ENCODE measurements around the gene CRYBG2. TPM values are rescaled to one million over a fixed set of nuclear protein-coding genes. Genes with fewer than 3 reads are reported as not detected.

Gene CRYBG2
- total RNA-seq, 1 experiment from 2014 or later: 6.4 TPM

- intact Hi-C loops (cut with micrococcal nuclease; ENCODE audit: unreplicated experiment): no loop called here
- Mint-ChIP-seq H3K4me3 (ENCODE audit: low read depth, unreplicated experiment) (no peak overlapping the region), H3K27me3 (ENCODE audit: unreplicated experiment) (no peaks in the 10 kb centered on the region), H3K36me3 (ENCODE audit: insufficient read depth, unreplicated experiment) (no peaks in the 10 kb centered on the region), H3K4me1 (ENCODE audit: low read depth, unreplicated experiment) (no peaks in the 10 kb centered on the region), H3K9me3 (ENCODE audit: low read depth, unreplicated experiment) (no peaks in the 10 kb centered on the region), H3K27ac (ENCODE audit: unreplicated experiment) (no peak overlapping the region)
- no peak for DNase-seq
- TF ChIP-seq, protein P1, sequence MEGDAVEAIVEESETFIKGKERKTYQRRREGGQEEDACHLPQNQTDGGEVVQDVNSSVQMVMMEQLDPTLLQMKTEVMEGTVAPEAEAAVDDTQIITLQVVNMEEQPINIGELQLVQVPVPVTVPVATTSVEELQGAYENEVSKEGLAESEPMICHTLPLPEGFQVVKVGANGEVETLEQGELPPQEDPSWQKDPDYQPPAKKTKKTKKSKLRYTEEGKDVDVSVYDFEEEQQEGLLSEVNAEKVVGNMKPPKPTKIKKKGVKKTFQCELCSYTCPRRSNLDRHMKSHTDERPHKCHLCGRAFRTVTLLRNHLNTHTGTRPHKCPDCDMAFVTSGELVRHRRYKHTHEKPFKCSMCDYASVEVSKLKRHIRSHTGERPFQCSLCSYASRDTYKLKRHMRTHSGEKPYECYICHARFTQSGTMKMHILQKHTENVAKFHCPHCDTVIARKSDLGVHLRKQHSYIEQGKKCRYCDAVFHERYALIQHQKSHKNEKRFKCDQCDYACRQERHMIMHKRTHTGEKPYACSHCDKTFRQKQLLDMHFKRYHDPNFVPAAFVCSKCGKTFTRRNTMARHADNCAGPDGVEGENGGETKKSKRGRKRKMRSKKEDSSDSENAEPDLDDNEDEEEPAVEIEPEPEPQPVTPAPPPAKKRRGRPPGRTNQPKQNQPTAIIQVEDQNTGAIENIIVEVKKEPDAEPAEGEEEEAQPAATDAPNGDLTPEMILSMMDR (IDR thresholded peaks at IDR 0.05; ENCODE audit: unreplicated experiment): no peak
- BruUV-seq (replicated peaks): no TSS peak
- CTCF ChIA-PET: interaction anchor here (0.6 kb wide), 1 partner anchor 17 kb away, joined by 3 read pairs; no protein-coding TSS in a partner anchor
Observed at GRCh38 chr1:26291939-26292338, 62.0 kb downstream of the CRYBG2 start.

DNA sequence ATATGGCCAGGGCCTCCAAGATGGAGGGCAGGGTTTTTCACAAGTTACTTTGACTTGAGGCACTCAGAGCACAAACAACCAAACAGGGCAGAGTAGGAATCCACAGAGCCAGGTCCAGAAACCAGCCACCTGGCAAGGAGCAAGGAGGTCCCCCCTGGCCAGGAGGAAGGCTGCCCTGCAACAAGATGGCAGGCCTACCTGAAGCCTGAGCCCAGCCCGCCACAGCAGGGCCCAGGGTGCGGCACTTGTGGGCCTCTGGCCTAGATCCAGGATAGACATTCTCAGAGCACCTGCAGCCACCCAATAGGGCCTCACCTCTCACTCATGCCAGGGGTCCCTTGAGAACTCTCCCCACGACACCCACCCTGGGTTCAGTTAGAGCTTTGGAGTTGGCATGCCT lies 62.5 kb downstream of the CRYBG2 start:
- no peak overlapping the region for H3K4me3 Mint-ChIP-seq (ENCODE audit: low read depth, unreplicated experiment)
- no peak overlapping the region for H3K27ac Mint-ChIP-seq (ENCODE audit: unreplicated experiment)
- no peaks in the 10 kb centered on the region for H3K9me3 Mint-ChIP-seq (ENCODE audit: low read depth, unreplicated experiment)
- DNase-seq: no peak
- BruUV-seq (replicated peaks): no TSS peak
- TF ChIP-seq, protein P1 (IDR thresholded peaks at IDR 0.05; ENCODE audit: unreplicated experiment): no peak
- no peaks in the 10 kb centered on the region for H3K27me3 Mint-ChIP-seq (ENCODE audit: unreplicated experiment)
- no peaks in the 10 kb centered on the region for H3K36me3 Mint-ChIP-seq (ENCODE audit: insufficient read depth, unreplicated experiment)
- intact Hi-C loops (cut with micrococcal nuclease; ENCODE audit: unreplicated experiment): no loop called here
- no peaks in the 10 kb centered on the region for H3K4me1 Mint-ChIP-seq (ENCODE audit: low read depth, unreplicated experiment)
- CTCF ChIA-PET: no interaction called here

DNA sequence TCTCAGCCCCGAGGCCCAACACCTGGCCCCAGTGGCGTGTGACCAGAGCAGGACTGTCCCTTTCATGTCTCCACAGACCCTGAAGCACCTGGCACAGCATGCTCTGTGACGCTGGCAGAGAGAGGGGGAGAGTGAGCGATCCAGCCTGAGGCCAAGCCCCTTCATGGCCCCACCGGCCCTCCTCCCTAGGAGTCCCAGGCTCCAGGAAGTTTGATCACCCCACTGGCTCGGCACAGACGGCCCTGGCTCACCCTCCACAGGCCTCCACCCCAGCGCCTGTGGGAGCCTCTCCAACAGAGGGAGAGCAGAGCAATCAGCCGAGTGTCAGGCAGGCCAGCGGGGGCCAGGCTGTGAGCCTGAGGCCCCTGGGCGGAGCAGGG lies 63.1 kb downstream of the CRYBG2 start:
- Mint-ChIP-seq H3K27me3 (ENCODE audit: unreplicated experiment) (no peaks in the 10 kb centered on the region), H3K36me3 (ENCODE audit: insufficient read depth, unreplicated experiment) (no peaks in the 10 kb centered on the region), H3K9me3 (ENCODE audit: low read depth, unreplicated experiment) (no peaks in the 10 kb centered on the region), H3K27ac (ENCODE audit: unreplicated experiment) (no peak overlapping the region), H3K4me3 (ENCODE audit: low read depth, unreplicated experiment) (no peak overlapping the region), H3K4me1 (ENCODE audit: low read depth, unreplicated experiment) (no peaks in the 10 kb centered on the region)
- intact Hi-C loops (cut with micrococcal nuclease; ENCODE audit: unreplicated experiment): no loop called here
- TF ChIP-seq, protein P1 (IDR thresholded peaks at IDR 0.05; ENCODE audit: unreplicated experiment): no peak
- no peak for DNase-seq
- CTCF ChIA-PET: no interaction called here
- BruUV-seq (replicated peaks): no TSS peak

DNA sequence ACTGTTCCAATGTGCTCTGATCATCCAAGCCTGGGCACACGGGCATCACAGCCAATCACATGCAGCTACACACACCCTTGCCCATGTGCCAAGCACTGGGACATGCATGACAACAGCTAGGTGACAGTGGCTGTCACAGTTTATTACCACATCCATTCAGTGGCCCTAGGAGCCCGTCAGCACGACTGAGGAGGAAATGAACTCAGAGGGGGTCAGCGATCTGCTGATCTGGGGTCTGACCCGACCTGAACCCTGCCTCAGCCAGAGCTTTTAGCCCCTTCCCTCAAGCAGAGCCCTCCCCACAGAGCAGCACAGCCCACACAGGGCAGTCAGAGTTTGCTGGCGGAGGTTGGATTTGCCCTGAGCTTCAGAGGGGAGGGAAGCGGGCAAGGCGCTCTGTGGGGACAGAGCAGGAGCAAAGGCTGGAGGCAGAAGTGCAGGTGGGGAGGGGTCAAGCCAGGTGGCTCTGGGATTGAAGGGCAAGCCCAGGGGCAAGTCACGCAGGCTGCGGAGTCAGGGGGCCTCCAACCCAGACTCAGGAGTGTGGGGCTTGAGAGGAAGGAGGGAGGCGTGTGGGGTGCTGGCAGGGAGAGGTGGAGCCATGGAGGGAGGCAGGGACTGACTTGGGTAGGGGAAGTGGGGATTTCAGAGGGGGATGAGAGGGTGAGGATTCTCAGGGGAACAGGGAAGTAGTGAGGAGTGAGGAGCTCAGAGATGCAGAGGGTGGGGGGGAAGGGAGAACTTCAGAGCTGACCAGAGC lies 63.6 kb downstream of the CRYBG2 start:
- H3K4me1 Mint-ChIP-seq (ENCODE audit: low read depth, unreplicated experiment): peaks cover under 1% of the 10 kb centered on the region
- DNase-seq: no peak
- BruUV-seq (replicated peaks): no TSS peak
- CTCF ChIA-PET: no interaction called here
- no peaks in the 10 kb centered on the region for H3K9me3 Mint-ChIP-seq (ENCODE audit: low read depth, unreplicated experiment)
- peaks cover 3% of the 10 kb centered on the region for H3K36me3 Mint-ChIP-seq (ENCODE audit: insufficient read depth, unreplicated experiment)
- intact Hi-C loops (cut with micrococcal nuclease; ENCODE audit: unreplicated experiment): no loop called here
- no peak overlapping the region for H3K27ac Mint-ChIP-seq (ENCODE audit: unreplicated experiment)
- TF ChIP-seq, protein P1 (IDR thresholded peaks at IDR 0.05; ENCODE audit: unreplicated experiment): no peak
- H3K27me3 Mint-ChIP-seq (ENCODE audit: unreplicated experiment): no peaks in the 10 kb centered on the region
- H3K4me3 Mint-ChIP-seq (ENCODE audit: low read depth, unreplicated experiment): no peak overlapping the region

Measured in Calu3 (cell line).